Loucy (cell line): ENCODE results near the gene SMO.

Source experiments
- CTCF ChIP-seq: fragments of 200-600 bp; sonication (generic); conservative IDR thresholded peaks from 2 replicates; pipeline ENCODE4 v1.5.1; 2014; ENCODE audit warnings: mild to moderate bottlenecking, antibody characterized with exemption, low read length
- EZH2phosphoT487 ChIP-seq: fragments of 200-600 bp; IDR thresholded peaks from 2 replicates; pipeline ENCODE4 v1.6.1; 2018; ENCODE audit warnings: antibody characterized with exemption, mild to moderate bottlenecking, moderate library complexity, borderline replicate concordance

GRCh38 chr7:129256221-129256620 lies 67.8 kb downstream of the SMO start:
- TF ChIP-seq CTCF: no peak
- no peak for TF ChIP-seq EZH2phosphoT487
